GM20431 (cell line): ENCODE data around the gene GZF1.

Experiments
- in situ Hi-C: fragments of 300-500 bp; cut with MseI, MboI; formaldehyde crosslinking; loops from one replicate; pipeline ENCODE4 v1.15.0; 2020; ENCODE audit warnings: low sequenced_read_pairs; ENCODE audit not compliant: unreplicated experiment

GZF1 gene

DNA sequence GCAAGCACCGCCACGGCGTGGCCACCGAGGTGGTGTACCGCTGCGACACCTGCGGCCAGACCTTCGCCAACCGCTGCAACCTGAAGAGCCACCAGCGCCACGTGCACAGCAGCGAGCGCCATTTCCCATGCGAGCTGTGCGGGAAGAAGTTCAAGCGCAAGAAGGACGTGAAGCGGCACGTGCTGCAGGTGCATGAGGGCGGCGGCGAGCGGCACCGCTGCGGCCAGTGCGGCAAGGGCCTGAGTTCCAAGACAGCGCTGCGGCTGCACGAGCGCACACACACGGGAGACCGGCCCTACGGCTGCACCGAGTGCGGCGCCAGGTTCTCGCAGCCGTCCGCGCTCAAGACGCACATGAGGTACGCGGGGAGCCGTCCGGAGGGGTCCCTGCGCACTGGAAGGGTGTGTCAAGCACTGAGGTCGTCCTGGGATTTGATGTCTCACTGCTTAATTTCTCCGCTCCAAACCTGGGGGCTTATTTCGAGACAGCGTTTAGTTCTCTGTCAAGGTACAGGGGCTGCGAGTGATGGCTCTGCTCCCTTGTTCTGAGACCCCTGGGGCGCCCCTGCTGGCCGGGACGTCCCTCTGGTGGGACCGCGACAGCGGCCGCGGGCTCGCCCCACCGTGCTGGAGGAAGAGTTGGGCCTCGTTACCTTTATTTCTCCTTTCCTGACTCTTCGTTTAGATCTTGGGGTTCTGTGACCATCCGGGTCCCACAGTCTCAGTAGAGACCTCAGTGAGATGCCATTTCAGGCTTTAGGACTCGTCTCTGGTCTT lies 3.6 kb downstream of the GZF1 start:
- in situ Hi-C loops = no loop called here

GRCh38 chr20:23366384-23366783 lies 4.4 kb downstream of the GZF1 start:
- in situ Hi-C loops = no loop called here

- in situ Hi-C loops = no loop called here
Measured at GRCh38 chr20:23367770-23368169, 5.8 kb downstream of the GZF1 start.

DNA sequence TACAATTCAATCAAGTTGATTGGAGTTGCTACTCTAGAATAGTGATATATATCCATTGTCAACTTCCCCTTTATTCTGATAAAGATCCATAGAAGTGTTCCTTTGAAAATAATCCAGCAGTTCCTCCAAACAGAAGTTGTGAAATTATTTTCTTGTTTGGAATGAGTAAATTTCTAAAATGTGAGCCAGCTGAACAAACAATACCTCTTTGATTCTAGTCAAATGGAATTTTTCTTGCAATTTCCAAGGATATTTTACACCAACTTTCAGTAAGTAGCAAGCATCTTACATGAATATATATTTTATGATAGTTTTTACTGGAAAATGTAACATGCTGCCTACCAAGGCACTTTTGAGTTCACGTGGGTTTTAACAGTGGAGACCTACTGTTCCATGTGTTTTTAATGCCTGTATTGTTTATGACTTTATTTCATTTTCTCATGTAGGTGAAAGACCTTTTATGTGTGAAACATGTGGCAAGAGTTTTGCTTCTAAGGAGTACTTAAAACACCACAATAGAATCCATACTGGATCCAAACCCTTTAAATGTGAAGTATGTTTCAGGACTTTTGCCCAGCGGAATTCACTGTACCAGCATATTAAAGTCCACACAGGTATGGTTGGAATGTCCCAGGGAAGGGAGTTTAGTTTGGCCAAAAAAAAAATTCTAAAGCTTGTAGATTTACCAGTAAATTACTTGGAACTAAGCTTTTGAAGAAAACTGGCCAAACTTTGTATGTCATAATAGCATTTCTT lies 6.5 kb downstream of the GZF1 start:
- in situ Hi-C loops = no loop called here

DNA sequence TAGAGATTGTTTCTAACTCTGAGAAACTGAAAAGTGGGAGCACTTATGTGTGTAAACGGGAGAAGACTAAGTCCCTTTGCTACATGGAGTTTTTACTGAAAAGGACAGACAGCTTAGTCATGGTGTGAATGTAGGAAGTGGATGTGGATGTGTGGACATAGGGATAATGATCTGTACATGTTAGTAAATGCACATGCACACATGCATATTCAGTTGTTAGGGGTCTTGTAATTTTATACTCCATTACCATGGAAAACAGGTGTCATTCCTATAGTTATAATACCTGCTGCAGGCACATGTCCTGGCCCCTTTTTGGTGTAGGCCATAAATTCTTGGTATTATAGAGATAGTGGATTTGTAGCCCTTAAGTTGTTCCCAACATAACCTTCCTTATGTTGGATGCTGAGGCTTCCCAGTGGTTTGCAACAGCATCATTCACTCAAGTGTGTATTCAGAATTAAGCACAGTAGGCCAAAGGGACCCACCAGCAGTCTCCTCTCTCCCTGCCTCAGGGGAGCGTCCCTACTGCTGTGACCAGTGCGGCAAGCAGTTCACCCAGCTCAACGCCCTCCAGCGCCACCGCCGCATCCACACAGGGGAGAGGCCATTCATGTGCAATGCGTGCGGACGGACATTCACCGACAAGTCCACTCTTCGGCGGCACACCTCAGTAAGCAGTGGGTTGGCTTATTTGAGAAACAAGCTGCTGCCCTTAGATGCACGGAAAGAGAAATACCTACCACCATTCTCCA lies 7.3 kb downstream of the GZF1 start:
- in situ Hi-C loops = no loop called here

GRCh38 chr20:23370274-23370673 lies 8.3 kb downstream of the GZF1 start:
- in situ Hi-C loops = no loop called here

DNA sequence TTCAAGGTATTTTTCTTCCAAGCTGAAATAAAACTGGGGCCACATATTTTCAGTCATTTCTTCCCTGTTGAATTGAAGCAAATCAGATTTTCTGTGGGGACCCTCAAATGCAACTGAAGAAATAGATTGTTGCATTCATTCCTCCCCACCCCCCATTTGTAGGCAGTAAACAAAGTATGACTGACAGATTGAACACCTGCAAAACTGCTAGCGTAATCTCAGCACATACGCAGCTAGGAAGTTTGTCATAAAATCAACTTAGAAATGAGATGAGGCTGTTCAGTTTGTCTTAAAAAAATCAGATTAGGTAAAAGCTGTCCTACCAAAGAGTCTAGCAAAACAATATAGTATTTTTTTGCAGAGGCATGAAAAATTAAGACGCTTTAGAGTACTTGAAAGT lies 8.9 kb downstream of the GZF1 start:
- in situ Hi-C loops = no loop called here

DNA sequence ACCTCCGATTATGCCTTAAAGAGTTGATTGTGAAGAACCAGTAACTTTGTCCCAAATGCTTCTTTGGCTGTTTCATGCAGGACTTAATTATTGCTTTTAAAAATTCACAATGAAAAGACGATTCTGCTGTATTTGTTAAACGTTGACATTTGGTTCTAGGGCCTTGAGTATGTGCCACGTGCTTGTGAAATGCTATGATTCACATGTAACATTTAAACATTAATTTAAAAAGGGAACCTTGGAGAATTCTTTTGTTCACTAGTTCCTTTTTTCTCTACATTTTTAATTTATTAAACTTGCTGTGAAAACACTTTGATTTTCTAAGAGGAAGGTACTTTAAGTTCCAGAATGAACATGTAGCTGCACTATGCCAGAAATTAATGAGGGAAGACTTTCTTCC lies 9.5 kb downstream of the GZF1 start:
- in situ Hi-C loops = no loop called here

DNA sequence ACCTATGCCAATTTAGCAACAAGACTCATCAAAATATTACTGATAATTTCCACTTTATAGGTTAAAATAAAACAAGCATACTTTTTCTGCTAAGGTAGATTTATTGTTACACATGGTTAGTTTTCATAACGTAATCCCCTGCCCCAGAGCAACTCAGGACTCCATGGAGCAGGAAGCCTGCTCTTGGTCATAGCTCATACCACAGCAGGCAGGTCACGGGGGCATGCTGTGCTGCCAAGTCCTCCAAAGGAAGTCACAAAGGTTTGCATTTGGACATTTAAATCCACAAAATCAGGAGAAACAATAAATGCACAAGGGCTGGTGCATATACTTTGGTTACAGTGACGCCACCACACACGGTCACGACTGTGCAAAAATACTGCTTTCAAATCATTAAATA lies 12.5 kb downstream of the GZF1 start:
- in situ Hi-C loops = no loop called here

DNA sequence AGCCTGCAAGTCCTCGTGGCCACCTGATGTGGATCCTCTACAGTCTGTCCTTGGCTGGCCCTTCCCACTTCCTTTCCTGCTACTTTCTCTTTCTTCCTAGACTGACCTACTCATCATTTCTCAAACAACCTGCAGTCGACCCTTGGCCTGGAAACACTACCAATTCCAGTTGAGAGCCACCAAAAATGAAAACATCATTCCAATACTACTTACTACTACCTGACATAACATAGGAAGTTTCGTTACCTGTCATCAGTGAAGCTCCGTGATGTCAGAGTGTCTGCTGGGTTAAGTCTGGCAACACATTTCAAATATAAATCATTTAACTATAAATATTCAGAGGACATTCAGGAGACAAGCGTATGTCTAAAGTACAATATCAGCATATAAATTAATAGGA lies 13.8 kb downstream of the GZF1 start:
- in situ Hi-C loops = no loop called here

DNA sequence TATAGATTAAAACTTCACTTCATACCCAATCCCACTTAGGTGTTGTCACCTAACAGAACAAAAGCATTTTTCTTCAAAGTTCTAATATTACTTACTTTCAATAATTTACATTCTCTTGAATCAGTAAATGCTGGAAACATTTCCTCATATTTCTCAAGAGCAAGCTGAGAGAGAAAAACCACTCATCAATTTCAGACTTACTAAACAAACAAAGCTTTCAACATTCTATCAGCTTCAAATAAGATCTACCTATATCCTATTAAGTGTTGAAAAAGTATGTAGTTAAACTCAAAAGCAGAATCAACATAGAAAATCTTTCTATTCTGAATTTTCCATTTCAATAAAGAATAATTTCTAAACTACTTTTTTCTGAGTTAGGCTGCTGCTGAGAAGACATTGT lies 17.8 kb downstream of the GZF1 start:
- in situ Hi-C loops = no loop called here

DNA sequence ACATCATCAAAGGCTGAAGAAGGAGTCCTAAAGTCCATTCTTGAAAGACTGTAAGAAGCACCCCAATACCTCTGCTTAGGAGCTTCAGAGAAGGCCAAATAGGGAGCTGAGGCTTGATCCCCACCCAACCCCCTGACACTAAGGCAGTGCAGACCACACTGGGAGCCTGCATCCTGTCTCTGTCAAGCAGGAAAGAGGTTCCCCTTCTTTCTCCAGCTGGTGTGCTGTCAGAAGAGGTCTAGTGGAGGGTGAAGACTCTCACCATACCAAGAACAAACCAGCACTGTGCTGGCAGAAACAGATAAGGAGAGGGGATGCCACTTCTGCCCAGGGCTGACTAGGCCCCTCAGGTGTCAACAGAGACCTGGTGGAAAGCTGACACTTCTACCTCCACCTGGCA lies 19.9 kb downstream of the GZF1 start:
- in situ Hi-C loops = no loop called here

- in situ Hi-C loops = no loop called here
Measured at GRCh38 chr20:23386304-23387117, 24.5 kb downstream of the GZF1 start.

DNA sequence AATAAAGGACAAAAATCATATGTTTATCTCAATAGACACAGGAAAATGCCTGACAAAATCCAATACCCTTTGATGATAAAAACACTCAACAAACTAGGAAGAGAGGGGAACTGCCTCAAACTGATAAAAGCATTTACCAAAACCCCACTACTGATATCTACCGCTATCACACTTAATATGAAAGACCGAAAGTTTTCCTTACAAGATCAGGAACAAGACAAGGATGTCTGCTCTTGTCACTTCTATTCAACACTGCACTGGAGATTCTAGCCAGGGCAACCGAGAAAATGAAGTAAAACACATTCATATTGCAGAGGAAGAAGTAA lies 25.1 kb downstream of the GZF1 start:
- in situ Hi-C loops = no loop called here

- in situ Hi-C loops = no loop called here
Measured at GRCh38 chr20:23390091-23390774, 28.3 kb downstream of the GZF1 start.

- in situ Hi-C loops = no loop called here
Measured at GRCh38 chr20:23391707-23392310, 29.8 kb downstream of the GZF1 start.

GRCh38 chr20:23393996-23394775 lies 32.2 kb downstream of the GZF1 start:
- in situ Hi-C loops = no loop called here

GRCh38 chr20:23396950-23397627 lies 35.1 kb downstream of the GZF1 start:
- in situ Hi-C loops = no loop called here
